Gastrocnemius medialis (tissue), 4 donors: Measurements from ENCODE around the gene TAF5L.

Experiments used
- CTCF ChIP-seq, 5 experiments: fragments of 450-650 bp in 3 of 5; fragments of 200-600 bp in 2 of 5; sonication (generic) in 2 of 5; IDR thresholded peaks in 4 of 5; conservative IDR thresholded peaks in 1 of 5; 1 replicate in 4 of 5; 2 replicates in 1 of 5; pipeline ENCODE4 v1.5.1; 2016 to 2019; ENCODE audit warnings: antibody characterized with exemption in 5 of 5, mild to moderate bottlenecking in 3 of 5, moderate library complexity in 3 of 5
- POLR2A ChIP-seq, 2 donors: fragments of 450-650 bp; IDR thresholded peaks; one replicate each; pipeline ENCODE4 v1.6.1; 2017; ENCODE audit warnings: antibody characterized with exemption in 2 of 2, mild to moderate bottlenecking in 2 of 2, moderate library complexity in 2 of 2

GRCh38 chr1:229574679-229575442, 51.1 kb downstream of the TAF5L start:
- no peak for TF ChIP-seq CTCF (IDR thresholded peaks at IDR 0.05 in 4 of 5, conservative IDR thresholded peaks at IDR 0.05 in 1 of 5)
- TF ChIP-seq POLR2A (IDR thresholded peaks at IDR 0.05), result no peak
